Ishikawa (cell line): ENCODE results near the gene DCTPP1.

Source experiments
- EGR1 ChIP-seq: IDR thresholded peaks from 2 replicates; pipeline ENCODE4 v1.6.1; 2012
- EP300 ChIP-seq: IDR thresholded peaks from 2 replicates; pipeline ENCODE4 v1.6.1; 2012; ENCODE audit warnings: borderline replicate concordance
- FOXM1 ChIP-seq: IDR thresholded peaks from 2 replicates; pipeline ENCODE4 v1.6.1; 2012; ENCODE audit warnings: low read depth, borderline replicate concordance
- NFIC ChIP-seq: IDR thresholded peaks from 2 replicates; pipeline ENCODE4 v1.6.1; 2012
- RAD21 ChIP-seq: IDR thresholded peaks from 2 replicates; pipeline ENCODE4 v1.6.1; 2012; ENCODE audit warnings: low read depth
- TAF1 ChIP-seq: IDR thresholded peaks from 2 replicates; pipeline ENCODE4 v1.6.1; 2012; ENCODE audit warnings: low read depth, mild to moderate bottlenecking
- TEAD4 ChIP-seq: IDR thresholded peaks from 2 replicates; pipeline ENCODE4 v1.6.1; 2012
- YY1 ChIP-seq: IDR thresholded peaks from 2 replicates; pipeline ENCODE4 v1.6.1; 2012; ENCODE audit warnings: low read depth
- TF ChIP-seq, protein P1 (sequence below): IDR thresholded peaks from 2 replicates; pipeline ENCODE4 v1.6.1; 2012

- TF ChIP-seq TEAD4 = no peak
- TF ChIP-seq TAF1 = no peak
- no peak for TF ChIP-seq EGR1
- TF ChIP-seq EP300 = no peak
- TF ChIP-seq RAD21 = no peak
- TF ChIP-seq YY1 = no peak
- no peak for TF ChIP-seq NFIC
- TF ChIP-seq, protein P1, sequence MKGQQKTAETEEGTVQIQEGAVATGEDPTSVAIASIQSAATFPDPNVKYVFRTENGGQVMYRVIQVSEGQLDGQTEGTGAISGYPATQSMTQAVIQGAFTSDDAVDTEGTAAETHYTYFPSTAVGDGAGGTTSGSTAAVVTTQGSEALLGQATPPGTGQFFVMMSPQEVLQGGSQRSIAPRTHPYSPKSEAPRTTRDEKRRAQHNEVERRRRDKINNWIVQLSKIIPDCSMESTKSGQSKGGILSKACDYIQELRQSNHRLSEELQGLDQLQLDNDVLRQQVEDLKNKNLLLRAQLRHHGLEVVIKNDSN = no peak
- TF ChIP-seq FOXM1 = no peak
These were observed 23.1 kb downstream of the DCTPP1 start for GRCh38 chr16:30406795-30407101.
